Neural cell (in vitro differentiated cells): ENCODE results near the gene COIL. TPM values are rescaled to one million over a fixed set of nuclear protein-coding genes. Genes with fewer than 3 reads are reported as not detected.

Experiments
- H2AFZ ChIP-seq: fragments of 200-600, 300-800 bp; sonication (generic), shearing (Covaris generic); 2 replicates; pipeline ENCODE4 v1.6.0; 2014; ENCODE audit warnings: low read depth, mild to moderate bottlenecking, antibody characterized with exemption, low read length, moderate library complexity
- H3F3A ChIP-seq: fragments of 200-600 bp; shearing (Covaris generic); 2 replicates; pipeline ENCODE4 v1.6.1; 2016; ENCODE audit warnings: mild to moderate bottlenecking, moderate library complexity, mixed read lengths, antibody characterized with exemption, low read length; ENCODE audit not compliant: insufficient read depth, poor library complexity, severe bottlenecking
- H3K27ac ChIP-seq: fragments of 200-600, 300-800 bp; sonication (generic), shearing (Covaris generic); 2 replicates; pipeline ENCODE4 v1.5.1; 2014; ENCODE audit warnings: mild to moderate bottlenecking, low read length, moderate library complexity
- H3K27me3 ChIP-seq: fragments of 300-800, 200-600 bp; sonication (generic), shearing (Covaris generic); 2 replicates; pipeline ENCODE4 v1.6.0; 2014; ENCODE audit warnings: mild to moderate bottlenecking, low read depth, low read length, moderate library complexity; ENCODE audit not compliant: insufficient read depth
- H3K36me3 ChIP-seq: fragments of 300-800, 200-600 bp; sonication (generic), shearing (Covaris generic); 2 replicates; pipeline ENCODE4 v1.5.1; 2014; ENCODE audit warnings: mild to moderate bottlenecking, antibody characterized with exemption, low read length, moderate library complexity; ENCODE audit not compliant: insufficient read depth
- H3K4me2 ChIP-seq: fragments of 300-800, 200-600 bp; sonication (generic), shearing (Covaris generic); 2 replicates; pipeline ENCODE4 v1.6.0; 2014; ENCODE audit warnings: mild to moderate bottlenecking, low read length
- H3K4me3 ChIP-seq: fragments of 300-800, 200-600 bp; sonication (generic), shearing (Covaris generic); 2 replicates; pipeline ENCODE4 v1.5.1; 2014; ENCODE audit warnings: mild to moderate bottlenecking, low read length, moderate library complexity
- H3K79me2 ChIP-seq: fragments of 200-600 bp; shearing (Covaris generic); replicated peaks from 2 replicates; pipeline ENCODE4 v1.6.0; 2014; ENCODE audit warnings: mild to moderate bottlenecking, low read length, moderate library complexity; ENCODE audit not compliant: insufficient read depth
- H3K9ac ChIP-seq: fragments of 300-800, 200-600 bp; sonication (generic), shearing (Covaris generic); 2 replicates; pipeline ENCODE4 v1.6.1; 2016; ENCODE audit warnings: mild to moderate bottlenecking, low read length, mixed read lengths
- H3K9me2 ChIP-seq: fragments of 200-600 bp; shearing (Covaris generic); 2 replicates; pipeline ENCODE4 v1.6.1; 2016; ENCODE audit warnings: mild to moderate bottlenecking, low read length, mixed read lengths; ENCODE audit not compliant: insufficient read depth
- H3K9me3 ChIP-seq: fragments of 200-600, 300-800 bp; sonication (generic), shearing (Covaris generic); 2 replicates; pipeline ENCODE4 v1.6.1; 2016; ENCODE audit warnings: mild to moderate bottlenecking, mixed run types, low read length, moderate library complexity, mixed read lengths
- H4K20me1 ChIP-seq: fragments of 200-600 bp; shearing (Covaris generic); 2 replicates; pipeline ENCODE4 v1.6.1; 2016; ENCODE audit warnings: mild to moderate bottlenecking, mixed run types; ENCODE audit not compliant: insufficient read depth
- EP300 ChIP-seq: fragments of 450-650 bp; conservative IDR thresholded peaks from 2 replicates; pipeline ENCODE4 v1.6.1; 2014; ENCODE audit warnings: antibody characterized with exemption, mild to moderate bottlenecking, moderate library complexity; ENCODE audit not compliant: poor library complexity, severe bottlenecking
- MXI1 ChIP-seq: fragments of 450-650 bp; conservative IDR thresholded peaks from 2 replicates; pipeline ENCODE4 v1.6.1; 2014; ENCODE audit warnings: antibody characterized with exemption, mild to moderate bottlenecking; ENCODE audit not compliant: poor library complexity, severe bottlenecking
- POLR2AphosphoS5 ChIP-seq: IDR thresholded peaks from 2 replicates; pipeline ENCODE4 v1.6.1; 2012
- RAD21 ChIP-seq: fragments of 450-650 bp; conservative IDR thresholded peaks from 2 replicates; pipeline ENCODE4 v1.6.1; 2014; ENCODE audit warnings: antibody characterized with exemption, mild to moderate bottlenecking, moderate library complexity
- REST ChIP-seq: IDR thresholded peaks from 2 replicates; pipeline ENCODE4 v1.6.1; 2012; ENCODE audit warnings: borderline replicate concordance
- SMC3 ChIP-seq: fragments of 450-650 bp; conservative IDR thresholded peaks from 2 replicates; pipeline ENCODE4 v1.6.1; 2014; ENCODE audit warnings: antibody characterized with exemption, mild to moderate bottlenecking, moderate library complexity; ENCODE audit not compliant: poor library complexity
- TAF1 ChIP-seq: IDR thresholded peaks from 2 replicates; pipeline ENCODE4 v1.6.1; 2012; ENCODE audit warnings: low read depth
- polyA plus RNA-seq: library from polyadenylated mRNA; depleted of rRNA; stranded (reverse); fragments of >200 nt; gene quantifications from 2 replicates; pipeline ENCODE4 v1.2.3, GENCODE V29; 2014
- TF ChIP-seq, protein P1 (sequence below): fragments of 450-650 bp; IDR thresholded peaks from 2 replicates; pipeline ENCODE4 v1.5.1; 2014; ENCODE audit warnings: antibody characterized with exemption, mild to moderate bottlenecking, moderate library complexity; ENCODE audit not compliant: poor library complexity, severe bottlenecking

The COIL gene
- polyA plus RNA-seq, 1 donor from 2014 or later: 39.1 TPM

- H2AFZ ChIP-seq: no peak overlapping the region
- TF ChIP-seq, protein P1, sequence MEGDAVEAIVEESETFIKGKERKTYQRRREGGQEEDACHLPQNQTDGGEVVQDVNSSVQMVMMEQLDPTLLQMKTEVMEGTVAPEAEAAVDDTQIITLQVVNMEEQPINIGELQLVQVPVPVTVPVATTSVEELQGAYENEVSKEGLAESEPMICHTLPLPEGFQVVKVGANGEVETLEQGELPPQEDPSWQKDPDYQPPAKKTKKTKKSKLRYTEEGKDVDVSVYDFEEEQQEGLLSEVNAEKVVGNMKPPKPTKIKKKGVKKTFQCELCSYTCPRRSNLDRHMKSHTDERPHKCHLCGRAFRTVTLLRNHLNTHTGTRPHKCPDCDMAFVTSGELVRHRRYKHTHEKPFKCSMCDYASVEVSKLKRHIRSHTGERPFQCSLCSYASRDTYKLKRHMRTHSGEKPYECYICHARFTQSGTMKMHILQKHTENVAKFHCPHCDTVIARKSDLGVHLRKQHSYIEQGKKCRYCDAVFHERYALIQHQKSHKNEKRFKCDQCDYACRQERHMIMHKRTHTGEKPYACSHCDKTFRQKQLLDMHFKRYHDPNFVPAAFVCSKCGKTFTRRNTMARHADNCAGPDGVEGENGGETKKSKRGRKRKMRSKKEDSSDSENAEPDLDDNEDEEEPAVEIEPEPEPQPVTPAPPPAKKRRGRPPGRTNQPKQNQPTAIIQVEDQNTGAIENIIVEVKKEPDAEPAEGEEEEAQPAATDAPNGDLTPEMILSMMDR: no peak
- TF ChIP-seq MXI1 (no peak), TAF1 (no peak), REST (no peak), RAD21 (no peak)
- no peak overlapping the region for H3K27ac ChIP-seq
- H4K20me1 ChIP-seq: no peaks in the 10 kb centered on the region
- no peak overlapping the region for H3K4me2 ChIP-seq
- H3K9me2 ChIP-seq: no peaks in the 10 kb centered on the region
- H3K9ac ChIP-seq: no peak overlapping the region
- H3F3A ChIP-seq: no peaks in the 10 kb centered on the region
- no peaks in the 10 kb centered on the region for H3K79me2 ChIP-seq
- no peak overlapping the region for H3K4me3 ChIP-seq
- H3K36me3 ChIP-seq: peaks cover 8% of the 10 kb centered on the region
- no peaks in the 10 kb centered on the region for H3K27me3 ChIP-seq
- H3K9me3 ChIP-seq: no peaks in the 10 kb centered on the region
Observed at GRCh38 chr17:56947741-56948140, 13.1 kb downstream of the COIL start.

DNA sequence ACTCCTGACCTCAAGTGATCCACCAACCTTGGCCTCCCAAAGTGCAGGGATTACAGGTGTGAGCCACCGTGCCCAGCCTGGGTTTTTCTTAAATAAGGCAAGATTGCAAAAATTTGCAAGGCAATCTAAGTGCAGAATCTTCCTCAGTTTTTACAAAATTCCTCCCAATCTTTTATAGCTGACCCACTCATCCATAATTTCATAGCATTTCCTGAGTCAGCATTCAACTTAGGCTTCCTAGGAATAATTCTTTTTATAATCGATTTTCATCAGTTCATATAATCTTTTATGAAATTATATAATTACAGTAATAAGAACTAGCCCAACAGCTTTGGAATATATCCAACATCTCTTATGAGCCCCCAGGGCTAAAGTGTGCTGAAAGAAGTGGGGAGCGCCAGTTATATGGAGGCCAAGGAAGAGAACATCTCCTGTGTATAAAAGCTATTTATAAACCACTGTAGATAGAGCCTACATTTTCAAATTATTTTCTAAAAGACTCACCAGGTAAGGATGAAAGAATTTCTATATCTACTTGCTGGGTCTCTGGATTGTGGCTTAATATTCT lies 14.8 kb downstream of the COIL start:
- TF ChIP-seq SMC3 (no peak), EP300 (no peak), POLR2AphosphoS5 (no peak), MXI1 (no peak), REST (no peak)
- TF ChIP-seq, protein P1: no peak
- Histone ChIP-seq H3K4me3 (no peak overlapping the region), H3K9ac (no peak overlapping the region), H3K9me2 (no peaks in the 10 kb centered on the region), H4K20me1 (no peaks in the 10 kb centered on the region), H3K27ac (no peak overlapping the region), H3K4me2 (no peak overlapping the region), H3F3A (no peaks in the 10 kb centered on the region), H3K9me3 (no peaks in the 10 kb centered on the region), H2AFZ (no peak overlapping the region), H3K27me3 (no peaks in the 10 kb centered on the region), H3K79me2 (no peaks in the 10 kb centered on the region), H3K36me3 (peaks cover 8% of the 10 kb centered on the region)
